Epithelial cell of proximal tubule (primary cell): ENCODE data around the gene ABHD10. TPM values are rescaled to one million over a fixed set of nuclear protein-coding genes. Genes with fewer than 3 reads are reported as not detected.
A peak's percentile ranks its signal among the peaks of the same experiment; 100 is the strongest.

Experiments used
- DNase-seq: peaks from one replicate; pipeline ENCODE4 v3.0.0-alpha.2; 2011; ENCODE audit warnings: low read depth
- H3K4me3 ChIP-seq: 2 replicates; pipeline ENCODE4 v1.5.1; 2011; ENCODE audit warnings: low read depth, mild to moderate bottlenecking, low read length
- total RNA-seq: library from RNA; depleted of rRNA; stranded (reverse); fragments of >200 nt; gene quantifications from 2 replicates; pipeline ENCODE4 v1.2.3, GENCODE V29; 2015
- TF ChIP-seq, protein P1 (sequence below): conservative IDR thresholded peaks from 2 replicates; pipeline ENCODE4 v1.5.1; 2012; ENCODE audit warnings: low read depth, mild to moderate bottlenecking, low read length

Gene ABHD10
- total RNA-seq, 1 donor from 2014 or later, result 18.2 TPM

GRCh38 chr3:111971533-111972130 is 7.2 kb upstream of the ABHD10 start:
- TF ChIP-seq, protein P1, sequence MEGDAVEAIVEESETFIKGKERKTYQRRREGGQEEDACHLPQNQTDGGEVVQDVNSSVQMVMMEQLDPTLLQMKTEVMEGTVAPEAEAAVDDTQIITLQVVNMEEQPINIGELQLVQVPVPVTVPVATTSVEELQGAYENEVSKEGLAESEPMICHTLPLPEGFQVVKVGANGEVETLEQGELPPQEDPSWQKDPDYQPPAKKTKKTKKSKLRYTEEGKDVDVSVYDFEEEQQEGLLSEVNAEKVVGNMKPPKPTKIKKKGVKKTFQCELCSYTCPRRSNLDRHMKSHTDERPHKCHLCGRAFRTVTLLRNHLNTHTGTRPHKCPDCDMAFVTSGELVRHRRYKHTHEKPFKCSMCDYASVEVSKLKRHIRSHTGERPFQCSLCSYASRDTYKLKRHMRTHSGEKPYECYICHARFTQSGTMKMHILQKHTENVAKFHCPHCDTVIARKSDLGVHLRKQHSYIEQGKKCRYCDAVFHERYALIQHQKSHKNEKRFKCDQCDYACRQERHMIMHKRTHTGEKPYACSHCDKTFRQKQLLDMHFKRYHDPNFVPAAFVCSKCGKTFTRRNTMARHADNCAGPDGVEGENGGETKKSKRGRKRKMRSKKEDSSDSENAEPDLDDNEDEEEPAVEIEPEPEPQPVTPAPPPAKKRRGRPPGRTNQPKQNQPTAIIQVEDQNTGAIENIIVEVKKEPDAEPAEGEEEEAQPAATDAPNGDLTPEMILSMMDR, result no peak
- H3K4me3 ChIP-seq, result no peak overlapping the region
- no peak for DNase-seq

- TF ChIP-seq, protein P1, result no peak
- no peak overlapping the region for H3K4me3 ChIP-seq
- DNase-seq, result no peak
These were observed 5.9 kb upstream of the ABHD10 start for GRCh38 chr3:111972891-111973290.

DNA sequence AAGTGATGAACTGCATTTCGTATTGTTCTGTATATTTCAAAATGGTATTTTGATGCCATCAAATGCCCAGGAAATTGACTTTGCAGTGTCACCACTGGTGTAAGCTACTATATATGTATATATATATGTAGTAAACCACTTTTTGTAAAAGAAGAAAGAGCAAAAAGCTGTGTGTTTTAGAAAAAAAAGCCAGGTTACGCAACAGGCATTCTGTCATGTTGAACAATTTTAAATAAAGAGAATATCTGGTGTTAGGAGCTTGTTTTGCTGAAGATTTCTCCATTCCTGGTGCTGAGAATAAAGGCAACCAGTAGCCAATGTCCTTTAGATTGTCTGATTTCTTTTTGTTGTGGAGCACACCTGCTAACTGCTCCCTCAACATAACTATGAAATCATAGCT is 3.7 kb upstream of the ABHD10 start:
- TF ChIP-seq, protein P1, result no peak
- no peak for DNase-seq
- no peak overlapping the region for H3K4me3 ChIP-seq

DNA sequence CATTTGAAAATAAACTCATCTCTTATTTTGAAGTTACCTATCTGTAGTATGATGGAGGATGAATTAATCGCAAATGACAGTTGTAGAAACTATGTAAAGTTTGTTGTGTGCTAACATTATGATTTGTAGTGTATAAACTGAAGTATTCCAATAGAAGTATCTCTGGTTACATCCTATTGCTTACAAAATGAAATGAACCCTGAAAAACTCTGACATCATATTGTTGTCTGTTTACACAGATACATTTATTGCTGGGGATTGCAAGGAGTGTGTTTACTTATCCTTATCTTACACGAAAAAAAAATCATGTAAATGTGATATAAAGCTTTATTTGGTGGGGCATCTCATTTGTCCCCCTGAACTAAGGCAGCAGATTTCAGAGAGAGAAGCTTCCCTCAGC is 2.6 kb upstream of the ABHD10 start:
- TF ChIP-seq, protein P1, result no peak
- no peak for DNase-seq

DNA sequence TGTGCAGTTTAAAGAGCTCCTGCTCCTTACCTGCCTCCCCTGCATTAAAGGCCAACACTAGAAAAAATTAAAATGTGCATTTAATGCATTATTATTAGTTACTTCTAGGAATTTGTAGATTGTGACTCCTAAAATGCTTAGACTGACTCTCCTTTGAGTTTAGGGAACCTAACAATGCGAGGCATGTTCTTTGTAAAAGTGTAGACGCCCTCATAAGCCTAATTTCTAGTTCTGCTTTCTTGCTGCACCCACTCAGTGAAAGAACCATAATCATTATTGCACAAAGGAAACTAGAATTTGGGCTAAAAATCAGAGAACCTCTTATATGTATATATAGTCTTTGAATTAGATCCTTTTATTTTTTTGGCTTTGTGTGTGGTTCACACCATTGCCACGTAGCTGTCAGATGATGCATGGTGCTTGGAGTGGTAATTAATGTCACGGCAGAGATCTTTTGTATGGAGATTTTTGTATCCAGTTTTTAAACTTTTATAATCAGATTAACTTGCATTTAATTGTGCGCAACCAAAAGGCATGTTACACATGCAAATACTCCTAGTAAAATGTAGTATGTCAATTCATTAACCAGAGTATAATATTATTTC is 710 bp downstream of the ABHD10 start:
- TF ChIP-seq, protein P1, result no peak
- H3K4me3 ChIP-seq, result peak overlapping the region; percentile 70
- no peak for DNase-seq

More for the DNA sequence above, 2.6 kb upstream of the ABHD10 start:
- H3K4me3 ChIP-seq, result no peak overlapping the region

DNA sequence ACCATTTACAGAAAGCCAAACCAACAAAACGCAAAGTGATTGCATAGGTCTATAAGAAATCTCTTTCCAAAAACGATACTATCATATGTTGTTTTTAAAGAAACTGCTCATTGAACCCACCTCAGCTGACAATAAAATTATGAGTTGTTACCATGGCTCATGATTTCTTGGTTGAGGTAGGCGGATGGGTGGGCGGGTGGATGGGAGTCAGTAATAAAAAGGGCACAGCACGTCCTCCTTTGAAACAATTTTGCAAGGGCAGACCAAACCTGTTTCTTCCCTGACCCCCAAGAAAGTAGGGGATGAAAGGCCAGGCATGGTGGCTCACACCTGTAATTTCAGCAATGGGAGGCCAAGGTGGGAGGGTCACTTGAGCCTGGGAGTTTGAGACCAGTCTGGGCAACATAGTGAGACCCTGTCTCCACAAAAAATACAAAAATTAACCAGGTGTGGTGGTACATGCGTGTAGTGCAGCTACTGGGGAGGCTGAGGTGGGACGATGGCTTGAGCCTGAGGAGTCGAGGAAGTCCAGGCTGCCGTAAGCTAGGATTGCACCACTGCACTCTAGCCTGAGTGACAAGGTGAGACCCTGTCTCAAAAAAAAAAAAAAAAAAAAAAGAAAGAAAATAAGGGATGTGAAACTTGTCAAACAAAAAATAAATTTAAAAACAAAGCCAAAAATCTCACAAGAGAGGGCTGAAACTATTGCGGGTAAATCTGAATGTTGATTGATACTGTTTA is 2.1 kb downstream of the ABHD10 start:
- TF ChIP-seq, protein P1, result no peak
- H3K4me3 ChIP-seq, result peak overlapping the region; percentile 2

More for the DNA sequence above, 2.1 kb downstream of the ABHD10 start:
- DNase-seq, result no peak
